GM23338 (cell line): Measurements from ENCODE around the gene ALOX12. TPM values are rescaled to one million over a fixed set of nuclear protein-coding genes. Genes with fewer than 3 reads are reported as not detected.

ENCODE experiments used
- ATAC-seq: fragments of 200-7000 bp; cut with Tn5 transposase; 3 replicates; pipeline ENCODE4 v1.9.1; 2020
- DNase-seq: peaks from one replicate; pipeline ENCODE4 v3.0.0-alpha.2; 2015; ENCODE audit warnings: low spot score
- H2AFZ ChIP-seq: fragments of 200-600 bp; sonication (generic); 2 replicates; pipeline ENCODE4 v1.8.0; 2016; ENCODE audit warnings: antibody characterized with exemption, mild to moderate bottlenecking, moderate library complexity
- H3F3A ChIP-seq: fragments of 200-600 bp; sonication (generic); replicated peaks from 2 replicates; pipeline ENCODE4 v1.8.0; 2017; ENCODE audit warnings: antibody characterized with exemption, mixed run types, low read depth
- H3K27ac ChIP-seq: fragments of 200-600 bp; sonication (generic); 2 replicates; pipeline ENCODE4 v1.6.1; 2016; ENCODE audit warnings: low read depth
- H3K27me3 ChIP-seq: fragments of 200-600 bp; sonication (generic); 2 replicates; pipeline ENCODE4 v1.8.0; 2016; ENCODE audit warnings: mild to moderate bottlenecking, mixed run types, moderate library complexity; ENCODE audit not compliant: insufficient read depth
- H3K36me3 ChIP-seq: fragments of 200-600 bp; sonication (generic); 2 replicates; pipeline ENCODE4 v1.8.0; 2016; ENCODE audit warnings: mild to moderate bottlenecking; ENCODE audit not compliant: insufficient read depth
- H3K4me1 ChIP-seq: fragments of 200-600 bp; sonication (generic); 2 replicates; pipeline ENCODE4 v1.8.0; 2016; ENCODE audit warnings: mild to moderate bottlenecking, moderate library complexity; ENCODE audit not compliant: insufficient read depth
- H3K4me2 ChIP-seq: fragments of 200-600 bp; sonication (generic); 2 replicates; pipeline ENCODE4 v1.7.1; 2017; ENCODE audit warnings: mixed run types
- H3K4me3 ChIP-seq: fragments of 200-600 bp; sonication (generic); 2 replicates; pipeline ENCODE4 v1.6.1; 2016; ENCODE audit warnings: mixed run types
- H3K79me2 ChIP-seq: fragments of 200-600 bp; sonication (generic); replicated peaks from 2 replicates; pipeline ENCODE4 v1.8.0; 2017; ENCODE audit warnings: mild to moderate bottlenecking; ENCODE audit not compliant: insufficient read depth
- H3K9me2 ChIP-seq: fragments of 200-600 bp; sonication (generic); 2 replicates; pipeline ENCODE4 v1.8.0; 2017; ENCODE audit not compliant: insufficient read depth
- H4K20me1 ChIP-seq: fragments of 200-600 bp; sonication (generic); replicated peaks from 2 replicates; pipeline ENCODE4 v1.8.0; 2017; ENCODE audit warnings: mild to moderate bottlenecking; ENCODE audit not compliant: insufficient read depth
- H3K27ac Mint-ChIP-seq: 2 replicates; pipeline ENCODE4 v1.8.0; 2020; ENCODE audit warnings: inconsistent platforms, mild to moderate bottlenecking, moderate library complexity, mixed read lengths
- H3K27me3 Mint-ChIP-seq: 3 replicates; pipeline ENCODE4 v1.8.0; 2022; ENCODE audit warnings: low read depth, mild to moderate bottlenecking, moderate library complexity, mixed read lengths, inconsistent platforms; ENCODE audit not compliant: insufficient read depth, poor library complexity
- H3K36me3 Mint-ChIP-seq: 3 replicates; pipeline ENCODE4 v1.8.0; 2021; ENCODE audit warnings: low read depth, mild to moderate bottlenecking, inconsistent platforms, moderate library complexity, mixed read lengths
- H3K4me1 Mint-ChIP-seq: 3 replicates; pipeline ENCODE4 v1.8.0; 2020; ENCODE audit warnings: mild to moderate bottlenecking, inconsistent platforms, mixed read lengths
- H3K4me3 Mint-ChIP-seq: 3 replicates; pipeline ENCODE4 v1.8.0; 2021; ENCODE audit warnings: moderate library complexity, mild to moderate bottlenecking, inconsistent platforms, mixed read lengths
- H3K9me3 Mint-ChIP-seq: 3 replicates; pipeline ENCODE4 v1.8.0; 2020; ENCODE audit warnings: moderate library complexity, mild to moderate bottlenecking, inconsistent platforms, mixed read lengths
- CREB1 ChIP-seq: fragments of 250-450 bp; sonication (Bioruptor Pico); IDR thresholded peaks from 2 replicates; pipeline ENCODE4 v1.5.0; 2020; ENCODE audit warnings: low read depth, mild to moderate bottlenecking, moderate library complexity
- EZH2 ChIP-seq: fragments of 200-600 bp; sonication (generic); IDR thresholded peaks from one replicate; pipeline ENCODE4 v1.8.0; 2017; ENCODE audit warnings: antibody characterized with exemption, mild to moderate bottlenecking, low read depth; ENCODE audit not compliant: unreplicated experiment
- EZH2phosphoT487 ChIP-seq: fragments of 200-600 bp; sonication (generic); IDR thresholded peaks from one replicate; pipeline ENCODE4 v1.8.1; 2018; ENCODE audit warnings: antibody characterized with exemption; ENCODE audit not compliant: unreplicated experiment
- JUNB ChIP-seq: IDR thresholded peaks from one replicate; pipeline ENCODE4 v1.6.1; 2016; ENCODE audit warnings: antibody characterized with exemption; ENCODE audit not compliant: unreplicated experiment
- NANOG ChIP-seq: IDR thresholded peaks from 2 replicates; pipeline ENCODE4 v1.6.1; 2016; ENCODE audit warnings: antibody characterized with exemption, borderline replicate concordance
- POLR2AphosphoS5 ChIP-seq: IDR thresholded peaks from 2 replicates; pipeline ENCODE4 v1.6.1; 2016; ENCODE audit warnings: antibody characterized with exemption, low read depth
- REST ChIP-seq: IDR thresholded peaks from one replicate; pipeline ENCODE4 v1.6.1; 2018; ENCODE audit warnings: antibody characterized with exemption; ENCODE audit not compliant: unreplicated experiment
- STAT1 ChIP-seq: IDR thresholded peaks from one replicate; pipeline ENCODE4 v1.6.1; 2016; ENCODE audit warnings: antibody characterized with exemption; ENCODE audit not compliant: unreplicated experiment
- ZNF114 ChIP-seq: fragments of 250-450 bp; sonication (Bioruptor Pico); IDR thresholded peaks from 2 replicates; pipeline ENCODE4 v1.5.0; 2020; ENCODE audit warnings: mild to moderate bottlenecking, moderate library complexity
- ZNF331 ChIP-seq: fragments of 250-450 bp; sonication (Bioruptor Pico); IDR thresholded peaks from 2 replicates; pipeline ENCODE4 v1.5.0; 2020; ENCODE audit warnings: low read depth, mild to moderate bottlenecking, moderate library complexity
- ZNF462 ChIP-seq: fragments of 250-450 bp; sonication (Bioruptor Pico); IDR thresholded peaks from 2 replicates; pipeline ENCODE4 v1.5.0; 2020; ENCODE audit warnings: mild to moderate bottlenecking, moderate library complexity
- polyA plus RNA-seq: library from polyadenylated mRNA; unstranded; fragments of >200 nt; fragmentation: Nextera tagmentation; extraction: Ambion mirVana; gene quantifications from 2 replicates; pipeline ENCODE4 v1.2.1, GENCODE V29; 2016
- total RNA-seq: library from RNA; depleted of rRNA; stranded (reverse); fragments of >200 nt; shearing (Covaris generic); gene quantifications from 2 replicates; pipeline ENCODE4 v1.2.3, GENCODE V29; 2014
- TF ChIP-seq, protein P1 (sequence below), 2 experiments: fragments of 200-600 bp in 1 of 2; sonication (generic) in 1 of 2; conservative IDR thresholded peaks; 2 replicates each; pipeline versions ENCODE4 v1.5.1 to v1.6.1; 2016 to 2017; ENCODE audit warnings: antibody characterized with exemption in 2 of 2, low read depth in 2 of 2, mild to moderate bottlenecking in 2 of 2, moderate library complexity in 1 of 2
- TF ChIP-seq, protein P2 (sequence below): IDR thresholded peaks from 2 replicates; pipeline ENCODE4 v1.6.1; 2016; ENCODE audit warnings: antibody characterized with exemption

The ALOX12 gene
- total and polyA plus RNA-seq, 2 experiments from 2014 or later: 1.2 to 1.8 TPM

DNA sequence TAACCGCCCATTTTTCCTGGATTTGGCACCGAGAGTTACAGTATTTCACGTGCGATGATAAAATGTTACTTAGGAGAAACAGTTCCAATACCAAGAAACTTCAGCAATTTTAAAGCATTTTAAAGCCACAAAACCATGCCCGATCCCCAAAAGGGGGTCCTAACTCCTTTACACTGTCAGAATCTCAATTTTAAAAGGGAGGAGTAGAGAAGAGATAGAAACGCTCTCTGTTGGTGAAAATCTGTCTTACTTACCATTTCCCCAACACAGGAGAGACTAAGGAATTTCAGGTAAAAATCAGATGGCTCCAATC, 16.0 kb downstream of the ALOX12 start:
- Histone ChIP-seq H3K27ac (peak overlapping the region; percentile 92; the same call in 1 of the 2 replicates), H3K4me2 (peak overlapping the region; percentile 77), H4K20me1 (peaks cover 11% of the 10 kb centered on the region; the same call in 1 of the 2 replicates), H3K4me1 (peaks cover 20% of the 10 kb centered on the region; the same call in 1 of the 2 replicates), H3K27me3 (peaks cover 8% of the 10 kb centered on the region; the same call in 1 of the 2 replicates), H3K9me2 (no peaks in the 10 kb centered on the region), H3K79me2 (peaks cover 23% of the 10 kb centered on the region), H3K4me3 (peak overlapping the region; percentile 100), H3F3A (peaks cover 11% of the 10 kb centered on the region; the same call in 1 of the 2 replicates), H3K36me3 (no peaks in the 10 kb centered on the region), H2AFZ (0 out of 2 replicates have a peak overlapping the region, but pooled peaks have one; percentile 93)
- peaks cover 27% of the 10 kb centered on the region for H3K27me3 Mint-ChIP-seq
- peaks cover 16% of the 10 kb centered on the region for H3K36me3 Mint-ChIP-seq
- H3K27ac Mint-ChIP-seq: peak overlapping the region; percentile 100; the same call in 1 of the 2 replicates
- peak overlapping the region; percentile 96 for H3K4me3 Mint-ChIP-seq
- DNase-seq (no peak), ATAC-seq (no peak)
- TF ChIP-seq REST (no peak), POLR2AphosphoS5 (no peak), ZNF462 (CRISPR knock-in tag) (no peak), ZNF331 (CRISPR knock-in tag) (no peak), STAT1 (no peak), CREB1 (no peak), NANOG (no peak), EZH2phosphoT487 (no peak), EZH2 (no peak), JUNB (no peak), ZNF114 (CRISPR knock-in tag) (no peak)
- TF ChIP-seq, protein P1, sequence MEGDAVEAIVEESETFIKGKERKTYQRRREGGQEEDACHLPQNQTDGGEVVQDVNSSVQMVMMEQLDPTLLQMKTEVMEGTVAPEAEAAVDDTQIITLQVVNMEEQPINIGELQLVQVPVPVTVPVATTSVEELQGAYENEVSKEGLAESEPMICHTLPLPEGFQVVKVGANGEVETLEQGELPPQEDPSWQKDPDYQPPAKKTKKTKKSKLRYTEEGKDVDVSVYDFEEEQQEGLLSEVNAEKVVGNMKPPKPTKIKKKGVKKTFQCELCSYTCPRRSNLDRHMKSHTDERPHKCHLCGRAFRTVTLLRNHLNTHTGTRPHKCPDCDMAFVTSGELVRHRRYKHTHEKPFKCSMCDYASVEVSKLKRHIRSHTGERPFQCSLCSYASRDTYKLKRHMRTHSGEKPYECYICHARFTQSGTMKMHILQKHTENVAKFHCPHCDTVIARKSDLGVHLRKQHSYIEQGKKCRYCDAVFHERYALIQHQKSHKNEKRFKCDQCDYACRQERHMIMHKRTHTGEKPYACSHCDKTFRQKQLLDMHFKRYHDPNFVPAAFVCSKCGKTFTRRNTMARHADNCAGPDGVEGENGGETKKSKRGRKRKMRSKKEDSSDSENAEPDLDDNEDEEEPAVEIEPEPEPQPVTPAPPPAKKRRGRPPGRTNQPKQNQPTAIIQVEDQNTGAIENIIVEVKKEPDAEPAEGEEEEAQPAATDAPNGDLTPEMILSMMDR (conservative IDR thresholded peaks at IDR 0.05; ENCODE audit: low read depth in 2 of 2): no peak
- TF ChIP-seq, protein P2, sequence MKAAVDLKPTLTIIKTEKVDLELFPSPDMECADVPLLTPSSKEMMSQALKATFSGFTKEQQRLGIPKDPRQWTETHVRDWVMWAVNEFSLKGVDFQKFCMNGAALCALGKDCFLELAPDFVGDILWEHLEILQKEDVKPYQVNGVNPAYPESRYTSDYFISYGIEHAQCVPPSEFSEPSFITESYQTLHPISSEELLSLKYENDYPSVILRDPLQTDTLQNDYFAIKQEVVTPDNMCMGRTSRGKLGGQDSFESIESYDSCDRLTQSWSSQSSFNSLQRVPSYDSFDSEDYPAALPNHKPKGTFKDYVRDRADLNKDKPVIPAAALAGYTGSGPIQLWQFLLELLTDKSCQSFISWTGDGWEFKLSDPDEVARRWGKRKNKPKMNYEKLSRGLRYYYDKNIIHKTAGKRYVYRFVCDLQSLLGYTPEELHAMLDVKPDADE: no peak
- no peaks in the 10 kb centered on the region; the same call in 2 of the 3 replicates for H3K9me3 Mint-ChIP-seq
- peaks cover 29% of the 10 kb centered on the region for H3K4me1 Mint-ChIP-seq
